SK-N-SH (cell line): ENCODE data around the gene PARVA.

Source experiments
- GATA2 ChIP-seq: sonication (generic); formaldehyde crosslinking; IDR thresholded peaks from 2 replicates; pipeline ENCODE4 v1.5.0; 2020; ENCODE audit warnings: mild to moderate bottlenecking, missing genetic modification reagents
- RAD21 ChIP-seq: IDR thresholded peaks from 2 replicates; pipeline ENCODE4 v1.6.1; 2012; ENCODE audit warnings: mild to moderate bottlenecking, low read length

DNA sequence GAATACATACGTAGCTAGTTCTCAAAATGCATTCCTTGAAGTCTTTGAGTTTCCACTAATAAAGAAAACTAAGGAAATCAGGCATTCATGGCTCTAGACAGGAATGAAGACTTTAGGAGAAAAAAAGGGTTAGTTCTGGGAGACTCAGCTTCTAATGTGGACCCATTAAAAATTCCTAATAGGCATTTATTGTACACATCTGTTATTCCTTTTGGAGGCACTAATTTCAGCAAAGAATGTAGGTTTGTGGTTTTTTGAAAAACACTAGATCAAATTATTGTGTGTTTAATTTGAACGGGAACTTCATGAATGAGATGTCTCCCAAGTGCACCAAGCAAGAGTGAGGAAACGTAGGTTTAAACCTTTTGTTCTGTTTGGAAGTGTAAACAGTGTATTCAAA is 42.7 kb downstream of the PARVA start:
- TF ChIP-seq RAD21: no peak
- TF ChIP-seq GATA2: no peak
